ENCODE data around the gene COMMD8.

COMMD8 gene

GRCh38 chr4:47484168-47484567 is 20.7 kb upstream of the COMMD8 start:
- ATAC-seq, result no peak
- Mint-ChIP-seq H3K27ac (peak overlapping the region; percentile 3 to 96), H3K27me3 (no peaks in the 10 kb centered on the region), H3K4me1 (peaks cover 15% of the 10 kb centered on the region), H3K4me3 (peak overlapping the region; percentile 63 to 91), H3K9me3 (no peaks in the 10 kb centered on the region)
- DNase-seq, result no peak

DNA sequence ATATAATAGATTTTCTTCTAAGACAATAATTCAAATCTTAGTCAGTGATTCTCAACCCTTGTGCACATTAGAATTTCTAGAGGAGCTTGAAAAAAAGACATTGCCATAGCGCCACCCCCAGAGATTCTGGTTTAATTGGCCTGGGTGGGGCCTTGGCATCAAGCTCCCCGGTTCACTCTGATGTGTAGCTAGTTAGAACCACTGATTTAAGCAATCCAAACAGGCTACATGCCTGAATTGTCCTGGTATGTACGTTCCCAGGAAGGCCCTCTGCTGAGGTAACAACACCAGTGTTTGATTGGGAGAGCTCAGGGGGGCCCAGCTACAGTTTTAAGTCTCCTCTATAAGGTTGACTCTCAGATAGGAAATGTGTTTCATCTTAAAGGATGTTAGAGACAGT is 20.2 kb upstream of the COMMD8 start:
- no peaks in the 10 kb centered on the region for H3K9me3 Mint-ChIP-seq
- H3K27ac Mint-ChIP-seq, result peak overlapping the region in 1 of 2 donors; percentile 3
- no peak for DNase-seq
- peaks cover 15% of the 10 kb centered on the region for H3K4me1 Mint-ChIP-seq
- H3K4me3 Mint-ChIP-seq, result no peak overlapping the region
- no peak for ATAC-seq
- no peaks in the 10 kb centered on the region for H3K27me3 Mint-ChIP-seq

GRCh38 chr4:47482326-47482725 is 18.8 kb upstream of the COMMD8 start:
- Mint-ChIP-seq H3K4me3 (no peak overlapping the region), H3K9me3 (no peaks in the 10 kb centered on the region), H3K27ac (no peak overlapping the region), H3K27me3 (no peaks in the 10 kb centered on the region), H3K4me1 (peaks cover 15% of the 10 kb centered on the region)
- no peak for ATAC-seq
- DNase-seq, result no peak

DNA sequence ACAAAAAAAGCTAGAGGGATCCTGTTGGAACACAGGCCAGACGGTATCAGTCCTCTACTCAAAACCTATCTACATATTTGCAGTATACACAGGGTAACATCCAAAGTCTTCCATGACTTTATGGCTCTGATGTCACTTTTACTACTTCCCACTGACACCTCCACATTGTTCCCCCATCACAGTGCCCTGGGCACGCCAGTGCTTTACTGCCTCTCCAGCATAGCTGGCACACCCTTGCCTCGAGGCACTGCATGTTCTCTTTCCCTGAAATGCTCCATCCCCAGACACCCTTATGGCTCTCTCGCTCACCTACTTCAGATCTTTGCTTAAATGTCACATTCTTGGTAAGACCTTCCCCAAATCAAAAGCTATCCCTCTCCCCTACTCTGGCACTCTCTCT is 15.3 kb upstream of the COMMD8 start:
- Mint-ChIP-seq H3K9me3 (no peaks in the 10 kb centered on the region), H3K4me3 (no peak overlapping the region), H3K27me3 (no peaks in the 10 kb centered on the region), H3K27ac (no peak overlapping the region), H3K4me1 (peaks cover under 1% of the 10 kb centered on the region)
- ATAC-seq (no peak), DNase-seq (no peak)

- DNase-seq (no peak), ATAC-seq (no peak)
- Mint-ChIP-seq H3K27ac (no peak overlapping the region), H3K4me3 (no peak overlapping the region), H3K4me1 (no peaks in the 10 kb centered on the region), H3K9me3 (no peaks in the 10 kb centered on the region), H3K27me3 (no peaks in the 10 kb centered on the region)
Measured at GRCh38 chr4:47475411-47475810, 11.9 kb upstream of the COMMD8 start.

DNA sequence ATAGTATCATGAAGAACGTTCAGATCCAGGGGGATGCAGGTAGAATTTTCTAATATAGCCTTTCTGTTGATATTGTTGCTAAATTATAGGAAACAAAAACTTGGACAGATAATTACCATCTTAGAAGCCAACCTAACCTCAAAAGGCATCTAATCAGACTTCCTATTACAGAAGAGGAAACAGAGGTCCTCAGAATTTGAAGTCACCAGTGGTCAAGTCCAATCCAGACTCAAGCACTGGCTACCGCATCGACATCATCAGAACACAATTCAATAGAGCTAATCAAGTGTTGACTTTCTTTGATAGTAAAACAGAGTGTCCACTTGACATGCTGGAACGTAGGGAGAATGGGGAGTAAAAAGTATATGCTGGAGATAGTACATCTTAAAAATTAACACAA is 11.3 kb upstream of the COMMD8 start:
- DNase-seq (no peak), ATAC-seq (no peak)
- H3K4me3 Mint-ChIP-seq, result no peak overlapping the region
- no peaks in the 10 kb centered on the region for H3K27me3 Mint-ChIP-seq
- no peak overlapping the region for H3K27ac Mint-ChIP-seq
- H3K9me3 Mint-ChIP-seq, result no peaks in the 10 kb centered on the region
- no peaks in the 10 kb centered on the region for H3K4me1 Mint-ChIP-seq

DNA sequence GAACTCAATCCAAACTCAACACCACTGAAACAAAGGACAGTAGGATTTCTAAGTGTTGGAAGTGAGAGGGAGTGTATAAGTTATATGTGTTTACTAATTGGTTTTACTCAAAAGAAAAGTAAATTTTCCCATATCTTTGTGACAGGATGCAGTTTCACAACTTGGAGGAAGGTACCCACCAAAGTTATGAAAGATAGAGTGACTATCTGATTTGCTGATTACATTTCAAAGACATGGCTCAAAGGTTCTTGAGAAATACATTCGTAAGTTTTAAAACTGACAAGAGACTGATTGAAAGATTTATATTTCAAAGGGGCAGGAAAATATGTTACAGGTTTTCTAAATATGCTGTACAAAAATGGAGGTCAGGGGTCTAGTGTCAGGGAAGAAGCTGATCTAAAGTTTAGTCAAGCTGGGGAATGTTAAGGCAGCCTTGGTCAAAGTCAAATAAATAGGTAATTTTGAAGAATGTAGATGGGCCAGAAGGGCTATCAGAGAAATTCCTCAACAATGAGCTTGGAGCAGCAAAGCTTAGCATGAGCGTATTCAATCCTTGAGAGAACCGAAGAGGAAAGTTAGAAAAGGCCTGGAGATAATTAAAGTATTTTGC is 9.7 kb upstream of the COMMD8 start:
- no peak for DNase-seq
- H3K27ac Mint-ChIP-seq, result no peak overlapping the region
- H3K4me1 Mint-ChIP-seq, result no peaks in the 10 kb centered on the region
- no peaks in the 10 kb centered on the region for H3K9me3 Mint-ChIP-seq
- H3K4me3 Mint-ChIP-seq, result no peak overlapping the region
- H3K27me3 Mint-ChIP-seq, result no peaks in the 10 kb centered on the region
- ATAC-seq, result no peak

DNA sequence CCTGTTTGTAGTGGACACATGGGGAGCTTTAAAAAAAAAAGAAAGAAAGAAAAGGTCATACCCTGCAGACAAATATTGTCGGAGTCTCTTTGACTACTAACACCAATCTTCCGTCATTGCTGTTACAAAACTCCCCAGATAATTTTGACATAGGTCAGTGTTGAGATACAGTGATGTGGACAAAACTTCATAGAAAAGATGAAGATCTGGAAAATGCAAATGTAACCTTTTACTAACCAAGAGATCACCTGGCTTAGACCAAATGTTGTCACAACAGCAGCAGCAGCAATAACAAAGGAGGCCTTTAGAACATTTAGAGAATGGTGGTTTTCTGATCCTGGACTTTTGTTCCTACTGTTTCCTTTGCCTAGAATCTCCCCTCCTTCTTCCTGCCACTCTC is 8.1 kb upstream of the COMMD8 start:
- Mint-ChIP-seq H3K4me3 (no peak overlapping the region), H3K27ac (peak overlapping the region in 1 of 2 donors; percentile 88), H3K9me3 (no peaks in the 10 kb centered on the region), H3K27me3 (no peaks in the 10 kb centered on the region), H3K4me1 (no peaks in the 10 kb centered on the region)
- no peak for ATAC-seq
- no peak for DNase-seq

DNA sequence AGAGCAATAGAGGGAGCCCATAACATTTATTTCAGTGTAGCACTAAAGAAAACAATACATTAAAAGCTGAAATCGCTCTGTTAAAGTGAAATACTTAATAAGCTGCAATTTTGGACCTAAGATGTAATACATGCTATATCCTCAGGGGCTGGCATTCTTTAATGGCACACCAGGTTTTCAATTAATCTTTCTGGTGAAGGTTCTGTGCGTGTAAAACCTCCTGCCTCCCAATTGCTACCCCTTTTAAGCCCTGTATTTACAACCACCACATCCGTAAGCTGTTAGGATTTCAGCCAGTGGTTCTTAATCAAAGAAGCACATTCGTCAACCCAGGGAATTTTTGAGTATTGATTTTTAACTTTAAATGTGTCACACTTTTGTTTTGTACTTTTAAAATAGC is 7.6 kb upstream of the COMMD8 start:
- Mint-ChIP-seq H3K27me3 (no peaks in the 10 kb centered on the region), H3K27ac (no peak overlapping the region), H3K9me3 (no peaks in the 10 kb centered on the region), H3K4me1 (no peaks in the 10 kb centered on the region), H3K4me3 (no peak overlapping the region)
- no peak for ATAC-seq
- no peak for DNase-seq

GRCh38 chr4:47469951-47470350 is 6.4 kb upstream of the COMMD8 start:
- H3K4me1 Mint-ChIP-seq, result no peaks in the 10 kb centered on the region
- no peak overlapping the region for H3K4me3 Mint-ChIP-seq
- no peaks in the 10 kb centered on the region for H3K27me3 Mint-ChIP-seq
- H3K27ac Mint-ChIP-seq, result no peak overlapping the region
- no peak for DNase-seq
- no peak for ATAC-seq
- no peaks in the 10 kb centered on the region for H3K9me3 Mint-ChIP-seq

- no peak for DNase-seq
- H3K27ac Mint-ChIP-seq, result no peak overlapping the region
- H3K4me1 Mint-ChIP-seq, result no peaks in the 10 kb centered on the region
- no peak for ATAC-seq
- H3K9me3 Mint-ChIP-seq, result no peaks in the 10 kb centered on the region
- H3K4me3 Mint-ChIP-seq, result no peak overlapping the region
- H3K27me3 Mint-ChIP-seq, result no peaks in the 10 kb centered on the region
Measured at GRCh38 chr4:47468706-47469365, 5.3 kb upstream of the COMMD8 start.

- DNase-seq (no peak), ATAC-seq (no peak)
- Mint-ChIP-seq H3K27ac (no peak overlapping the region), H3K4me3 (no peak overlapping the region), H3K4me1 (peaks cover 16% of the 10 kb centered on the region), H3K27me3 (no peaks in the 10 kb centered on the region), H3K9me3 (no peaks in the 10 kb centered on the region)
Measured at GRCh38 chr4:47466056-47466785, 2.7 kb upstream of the COMMD8 start.

DNA sequence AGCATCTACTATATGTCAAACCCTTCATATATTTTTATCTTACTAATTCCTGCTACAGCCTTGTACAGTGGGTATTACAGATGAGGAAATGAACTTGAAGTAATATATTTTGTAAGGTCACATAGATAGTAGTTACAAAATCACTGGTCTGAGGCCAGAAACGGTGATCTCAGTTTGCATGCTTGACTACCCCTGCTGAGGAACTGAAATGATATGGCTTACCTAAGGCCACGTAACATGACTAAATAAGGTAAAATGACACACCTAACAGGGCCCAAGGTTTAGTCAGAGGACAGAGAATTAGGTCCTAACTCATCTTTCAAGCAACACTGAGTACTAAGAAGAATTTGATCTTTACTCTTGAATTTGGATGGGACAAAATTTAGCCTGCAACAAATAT is 1.5 kb upstream of the COMMD8 start:
- Mint-ChIP-seq H3K9me3 (no peaks in the 10 kb centered on the region), H3K27me3 (no peaks in the 10 kb centered on the region), H3K4me1 (peaks cover 24% of the 10 kb centered on the region), H3K4me3 (no peak overlapping the region), H3K27ac (no peak overlapping the region)
- ATAC-seq, result no peak
- no peak for DNase-seq

DNA sequence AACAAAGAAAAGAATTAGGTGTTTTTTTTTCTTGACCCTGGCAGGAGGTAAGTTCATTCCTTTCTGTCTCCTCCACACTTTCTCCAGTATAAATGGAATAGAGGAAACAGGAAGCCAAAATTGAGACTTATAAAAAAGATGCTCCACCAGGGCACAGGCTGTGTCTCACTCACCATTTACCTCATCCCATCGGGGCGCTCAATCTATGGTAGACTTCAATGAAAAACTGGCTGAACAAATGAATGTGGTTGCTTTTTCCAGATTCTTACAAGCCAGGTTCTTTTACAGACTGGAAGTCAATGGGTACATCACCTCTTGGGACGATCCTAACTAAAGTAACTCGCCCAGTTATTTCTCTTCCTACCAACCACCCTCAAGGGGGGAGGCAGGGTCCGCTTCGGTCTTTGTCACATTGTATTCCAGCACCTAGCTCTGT is 685 bp downstream of the COMMD8 start:
- ATAC-seq (peak; percentile 27), DNase-seq (no peak)
- peak overlapping the region; percentile 87 to 89 for H3K4me3 Mint-ChIP-seq
- H3K9me3 Mint-ChIP-seq, result no peaks in the 10 kb centered on the region
- peak overlapping the region; percentile 68 to 93 for H3K27ac Mint-ChIP-seq
- H3K27me3 Mint-ChIP-seq, result no peaks in the 10 kb centered on the region
- H3K4me1 Mint-ChIP-seq, result peaks cover 24% of the 10 kb centered on the region

DNA sequence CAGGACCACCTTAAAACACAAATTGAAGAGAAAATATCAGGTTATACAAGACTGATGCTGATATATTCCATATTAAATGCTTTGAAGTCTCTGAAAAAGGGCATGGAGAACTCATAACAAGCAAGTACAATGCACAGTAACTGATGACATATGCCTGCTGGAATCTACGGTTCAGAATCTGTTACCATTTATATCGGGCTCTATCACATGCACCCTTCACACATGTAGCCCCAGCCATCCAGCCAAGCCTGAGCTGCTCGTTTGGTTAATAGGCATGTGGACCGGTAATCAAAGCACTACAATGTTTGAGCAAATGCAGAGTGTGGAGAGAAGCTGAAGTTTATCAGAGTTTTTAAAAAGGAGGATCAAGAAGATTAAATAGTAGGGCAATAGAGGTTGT is 11.8 kb downstream of the COMMD8 start:
- Mint-ChIP-seq H3K4me3 (no peak overlapping the region), H3K9me3 (no peaks in the 10 kb centered on the region), H3K4me1 (no peaks in the 10 kb centered on the region), H3K27ac (no peak overlapping the region), H3K27me3 (no peaks in the 10 kb centered on the region)
- ATAC-seq, result no peak
- no peak for DNase-seq

- peaks cover 7% of the 10 kb centered on the region for H3K4me1 Mint-ChIP-seq
- H3K9me3 Mint-ChIP-seq, result peaks cover 0 to 4% of the 10 kb centered on the region in 2 donors
- H3K27ac Mint-ChIP-seq, result no peak overlapping the region
- ATAC-seq, result no peak
- no peak for DNase-seq
- H3K27me3 Mint-ChIP-seq, result no peaks in the 10 kb centered on the region
- no peak overlapping the region for H3K4me3 Mint-ChIP-seq
Measured at GRCh38 chr4:47444031-47444430, 19.5 kb downstream of the COMMD8 start.

Data from stimulated activated naive CD8-positive, alpha-beta T cell treated with anti-CD3 and anti-CD28 coated beads, Interleukin-15, amount 100 ng/mL, for 72 hours (primary cell).